Retinal pigment epithelial cell (primary cell): ENCODE measurements around the gene TNIP2.

ENCODE experiments used
- DNase-seq: peaks from one replicate; pipeline ENCODE4 v3.0.0-alpha.2; 2010; ENCODE audit warnings: low read depth
- H3K4me3 ChIP-seq: 2 replicates; pipeline ENCODE4 v1.5.1; 2011; ENCODE audit warnings: mild to moderate bottlenecking, low read length, control low read depth, moderate library complexity
- CTCF ChIP-seq: conservative IDR thresholded peaks from 2 replicates; pipeline ENCODE4 v1.5.1; 2011; ENCODE audit warnings: low read depth, low read length, control low read depth, inconsistent platforms

TNIP2 gene

GRCh38 chr4:2745981-2746806 lies 9.9 kb downstream of the TNIP2 start:
- no peak overlapping the region for H3K4me3 ChIP-seq
- DNase-seq = no peak
- TF ChIP-seq CTCF = no peak

- TF ChIP-seq CTCF = no peak
- no peak overlapping the region for H3K4me3 ChIP-seq
- no peak for DNase-seq
Observed at GRCh38 chr4:2745516-2745915, 10.6 kb downstream of the TNIP2 start.

- H3K4me3 ChIP-seq = no peak overlapping the region
- TF ChIP-seq CTCF = no peak
- no peak for DNase-seq
Observed at GRCh38 chr4:2744576-2745270, 11.4 kb downstream of the TNIP2 start.

- H3K4me3 ChIP-seq = no peak overlapping the region
- no peak for TF ChIP-seq CTCF
- no peak for DNase-seq
Observed at GRCh38 chr4:2743518-2744445, 12.4 kb downstream of the TNIP2 start.

- no peak for DNase-seq
- TF ChIP-seq CTCF = no peak
- H3K4me3 ChIP-seq = no peak overlapping the region
Observed at GRCh38 chr4:2742823-2743517, 13.2 kb downstream of the TNIP2 start.

GRCh38 chr4:2742081-2742822 lies 13.9 kb downstream of the TNIP2 start:
- no peak overlapping the region for H3K4me3 ChIP-seq
- TF ChIP-seq CTCF = no peak
- no peak for DNase-seq
